ENCODE measurements around the gene SPDYE17.
"Not testable (repeated sequence)": the region's sequence is repeated elsewhere in the genome, so short reads cannot be mapped to it uniquely, and the experiment has no call there.

The SPDYE17 gene

DNA sequence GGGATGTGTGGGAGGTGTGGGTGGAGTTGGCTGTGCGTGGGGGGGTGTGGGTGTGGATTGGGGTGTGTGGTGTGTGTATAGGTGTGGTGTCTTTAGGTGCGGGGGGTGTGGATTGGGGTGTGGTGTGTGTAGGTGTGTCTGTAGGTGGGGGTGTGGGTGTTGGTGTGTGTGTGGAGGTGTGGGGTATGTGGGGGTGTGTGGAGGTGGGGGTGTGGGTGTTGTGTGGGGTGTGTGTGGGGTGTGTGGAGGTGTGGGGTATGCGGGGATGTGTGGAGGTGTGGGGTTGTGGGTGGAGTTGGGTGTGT is 33.9 kb downstream of the SPDYE17 start:
- no peak for DNase-seq

GRCh38 chr7:76997381-76998284 is 34.5 kb downstream of the SPDYE17 start:
- no peak for DNase-seq

DNA sequence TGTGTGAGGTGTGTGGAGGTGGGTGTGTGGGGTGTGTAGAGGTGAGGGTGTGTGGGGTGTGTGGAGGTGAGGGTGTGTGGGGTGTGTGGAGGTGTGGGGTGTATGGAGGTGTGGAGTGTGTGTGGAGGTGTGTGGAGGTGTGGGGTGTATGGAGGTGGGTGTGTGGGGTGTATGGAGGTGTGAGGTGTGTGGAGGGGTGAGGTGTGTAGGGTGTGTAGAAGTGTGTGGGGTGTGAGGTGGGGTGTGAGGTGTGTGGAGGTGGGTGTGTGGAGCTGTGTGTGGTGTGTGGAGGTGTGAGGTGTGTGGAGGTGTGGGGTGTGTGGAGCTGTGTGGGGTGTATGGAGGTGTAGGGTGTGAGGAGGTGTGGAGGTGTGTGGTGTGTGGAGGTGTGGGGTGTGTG is 35.2 kb downstream of the SPDYE17 start:
- DNase-seq: not testable (repeated sequence)

- DNase-seq: not testable (repeated sequence)
Measured at GRCh38 chr7:76994286-76994685, 37.9 kb downstream of the SPDYE17 start.

DNA sequence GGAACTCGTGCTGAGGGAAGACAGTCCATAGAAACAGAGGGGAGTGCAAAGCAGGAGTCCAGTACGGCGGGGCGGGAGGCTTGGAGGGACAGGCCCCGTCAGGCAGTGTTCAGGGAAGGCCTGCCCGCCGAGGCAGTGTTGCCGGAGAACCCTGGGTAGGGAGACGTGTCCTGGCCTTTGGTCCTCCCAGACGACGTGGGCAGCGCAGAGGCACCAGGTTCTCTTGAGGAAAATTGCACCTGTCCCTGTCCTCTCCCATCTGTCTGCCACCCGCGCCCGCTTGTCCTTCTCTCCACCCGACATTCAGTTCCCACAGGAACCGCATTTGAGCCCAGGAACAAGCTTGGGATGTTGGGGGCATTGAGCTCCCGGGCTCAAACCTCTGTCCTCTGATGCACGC is 38.3 kb downstream of the SPDYE17 start:
- DNase-seq: not testable (repeated sequence)

DNA sequence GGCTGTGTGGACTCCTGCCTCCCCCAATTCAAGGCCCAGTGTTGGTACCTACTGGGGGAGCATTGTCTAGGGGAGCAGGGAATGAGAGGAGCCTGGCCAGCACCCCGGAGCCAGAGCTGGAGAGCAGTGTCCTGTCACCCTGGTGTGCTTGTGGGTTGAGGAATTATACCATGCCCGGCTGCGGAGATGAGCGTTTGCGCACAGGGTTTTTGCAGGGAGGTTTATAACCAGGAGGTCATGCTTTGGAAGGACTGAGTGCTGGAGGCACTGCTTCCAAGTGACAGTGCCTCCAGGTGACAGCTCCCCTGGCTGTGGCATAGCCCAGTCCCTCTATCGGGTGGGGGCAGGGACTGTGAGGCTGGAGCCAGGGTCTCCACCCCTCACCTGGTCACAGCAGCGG is 39.3 kb downstream of the SPDYE17 start:
- DNase-seq: not testable (repeated sequence)

GRCh38 chr7:76992204-76992603 is 40.0 kb downstream of the SPDYE17 start:
- not testable (repeated sequence) for DNase-seq

GRCh38 chr7:76990202-76990601 is 42.0 kb downstream of the SPDYE17 start:
- DNase-seq: not testable (repeated sequence)

DNA sequence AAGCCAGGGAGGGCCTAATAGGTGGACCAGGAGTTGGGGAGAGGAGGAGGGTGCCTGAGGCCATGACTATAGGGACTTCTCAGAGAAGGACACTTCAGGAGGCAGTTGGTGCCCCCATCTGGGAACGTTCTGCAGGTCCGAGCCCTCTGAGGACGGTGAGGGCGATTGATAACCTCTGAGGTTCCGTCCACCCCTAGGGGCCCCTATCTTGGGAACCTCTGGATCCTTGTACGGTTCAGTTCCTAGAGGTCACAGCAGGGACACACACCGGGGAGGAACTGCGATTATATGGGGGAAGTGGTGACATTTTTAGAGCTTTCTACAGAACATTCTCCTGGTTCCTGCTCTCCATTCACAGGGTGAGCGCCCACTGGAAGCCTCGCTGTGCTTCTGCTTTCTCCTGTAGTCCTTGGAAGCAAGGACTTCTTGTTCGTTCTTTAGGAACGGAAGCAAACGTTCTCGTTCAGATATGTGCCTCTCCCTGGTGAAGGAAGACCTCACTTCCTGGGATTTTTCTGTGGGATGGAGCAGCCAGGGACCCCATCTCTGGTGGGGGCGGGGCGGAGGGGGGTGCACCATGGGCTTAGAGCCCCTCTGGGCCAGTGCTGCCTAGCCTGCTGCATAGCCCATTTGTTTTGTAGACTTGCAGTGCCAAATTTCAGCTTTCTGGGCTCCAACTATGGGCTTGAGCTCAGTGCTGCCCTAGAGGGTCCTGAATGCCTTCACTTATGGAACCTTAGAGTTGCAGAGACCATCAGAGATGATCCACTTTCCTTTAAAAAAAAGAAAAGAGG is 46.0 kb downstream of the SPDYE17 start:
- not testable (repeated sequence) for DNase-seq

GRCh38 chr7:76984784-76985136 is 47.4 kb downstream of the SPDYE17 start:
- not testable (repeated sequence) for DNase-seq

DNA sequence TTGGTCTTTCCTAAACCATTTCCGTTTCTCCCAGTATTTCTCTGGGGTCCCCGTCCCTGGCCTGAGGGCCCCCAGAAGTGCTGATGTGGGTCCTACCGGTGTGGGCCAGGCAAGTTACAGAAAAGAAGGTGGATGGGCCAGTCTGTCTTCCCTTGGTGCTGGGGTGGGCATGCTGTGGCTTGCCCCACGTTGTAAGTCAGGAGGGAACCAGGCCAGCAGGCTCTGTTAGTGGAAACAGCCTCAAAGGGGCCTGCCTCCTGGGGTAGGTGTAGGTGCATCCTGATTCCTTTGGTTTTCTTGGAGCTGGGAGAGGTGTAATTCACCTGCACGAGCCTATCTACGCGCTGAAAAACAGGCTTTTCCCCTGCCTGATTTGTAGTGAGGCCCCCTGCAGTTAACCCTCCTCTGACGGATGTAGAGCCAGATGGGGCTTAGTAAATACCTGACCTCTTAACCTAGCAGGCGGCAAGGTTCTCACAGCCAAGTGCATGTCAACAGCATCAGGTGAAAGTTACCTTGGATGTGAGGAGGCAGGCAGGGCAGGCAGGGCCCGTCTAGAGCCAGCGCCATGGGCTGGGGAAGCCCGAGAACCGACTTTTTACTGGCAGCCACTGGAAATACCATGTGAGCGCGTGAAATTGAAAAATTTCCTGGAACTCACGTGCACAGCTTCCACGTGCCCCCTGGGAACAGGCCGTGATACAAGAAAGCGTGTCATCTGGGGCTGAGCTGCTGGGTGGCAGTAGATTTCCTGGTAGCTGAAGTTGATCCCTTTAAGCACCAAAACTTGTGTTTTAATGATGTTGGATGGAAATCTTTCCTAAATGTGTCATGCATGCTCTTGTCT is 48.0 kb downstream of the SPDYE17 start:
- not testable (repeated sequence) for DNase-seq

DNA sequence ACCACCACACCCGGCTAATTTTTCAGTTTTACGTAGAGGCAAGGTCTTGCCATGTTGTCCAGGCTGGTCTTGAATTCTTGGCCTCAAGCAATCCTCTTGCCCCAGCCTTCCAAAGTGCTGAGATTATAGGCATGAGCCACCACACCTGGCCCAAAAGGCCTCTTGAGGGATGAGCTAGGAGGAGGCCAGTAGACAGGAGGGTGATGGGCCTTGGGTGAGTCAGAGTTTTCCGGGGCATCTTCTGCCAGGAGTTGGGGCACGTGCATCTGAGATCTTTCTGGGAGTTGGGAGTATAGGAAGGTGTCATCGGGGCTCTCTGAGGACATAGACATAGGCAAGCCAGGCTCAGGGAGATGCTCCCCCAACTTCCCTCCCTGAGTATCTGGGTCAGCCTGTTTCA is 48.8 kb downstream of the SPDYE17 start:
- not testable (repeated sequence) for DNase-seq

- not testable (repeated sequence) for DNase-seq
Measured at GRCh38 chr7:76982501-76982900, 49.7 kb downstream of the SPDYE17 start.

GRCh38 chr7:76981187-76981970 is 50.8 kb downstream of the SPDYE17 start:
- not testable (repeated sequence) for DNase-seq

DNA sequence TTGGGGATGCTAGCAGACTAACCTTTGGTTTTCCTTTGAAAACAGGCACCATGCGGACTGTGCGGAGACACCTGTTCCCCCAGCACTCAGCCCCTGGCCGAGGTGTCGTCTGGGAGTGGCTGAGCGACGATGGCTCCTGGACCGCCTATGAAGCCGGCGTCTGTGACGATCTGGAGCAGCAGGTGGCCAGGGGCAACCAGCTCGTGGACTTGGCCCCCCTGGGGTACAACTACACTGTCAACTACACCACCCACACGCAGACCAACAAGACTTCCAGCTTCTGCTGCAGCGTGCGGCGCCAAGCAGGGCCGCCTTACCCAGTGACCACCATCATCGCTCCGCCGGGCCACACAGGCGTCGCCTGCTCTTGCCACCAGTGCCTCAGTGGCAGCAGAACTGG is 51.6 kb downstream of the SPDYE17 start:
- not testable (repeated sequence) for DNase-seq

- DNase-seq: not testable (repeated sequence)
Measured at GRCh38 chr7:76977761-76978367, 54.3 kb downstream of the SPDYE17 start.

DNA sequence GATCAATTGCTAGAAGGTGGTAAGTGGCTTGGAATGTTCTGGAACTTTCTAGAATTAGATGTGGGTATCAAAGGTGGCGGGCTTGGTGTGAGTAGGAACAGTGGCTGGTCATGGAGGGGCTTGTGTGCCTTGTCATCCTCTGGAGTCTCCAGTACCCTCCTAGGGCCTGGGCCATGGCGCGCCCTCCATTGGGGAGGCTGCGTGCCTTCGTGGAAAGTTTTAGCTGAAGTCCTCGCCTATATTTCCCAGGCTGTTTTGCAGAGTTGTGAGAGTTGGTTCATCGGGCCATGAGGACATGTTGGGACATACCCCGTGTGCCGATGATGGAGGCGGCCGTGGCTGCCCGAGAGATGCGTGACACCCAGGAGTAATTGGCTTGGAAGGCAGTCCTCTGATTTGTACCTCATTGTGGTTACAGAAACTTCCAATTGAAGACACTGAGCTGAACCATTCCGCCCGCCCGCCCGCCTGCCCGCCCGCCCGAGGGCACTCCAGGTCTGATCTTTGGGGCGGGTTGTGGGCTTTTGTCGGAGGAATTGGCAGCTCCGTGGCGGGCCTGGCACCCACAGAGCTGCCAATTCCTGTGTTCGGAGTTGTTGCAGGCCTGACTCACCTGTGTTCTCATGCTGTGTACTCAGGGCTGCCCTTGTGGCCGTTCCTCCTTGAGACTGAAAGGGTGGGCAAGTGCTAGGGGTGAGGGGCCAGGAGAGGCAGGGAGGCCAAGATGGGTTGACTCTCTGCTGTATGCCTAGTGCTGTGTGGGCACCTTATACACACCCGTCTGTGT is 57.2 kb downstream of the SPDYE17 start:
- DNase-seq: not testable (repeated sequence)

GRCh38 chr7:76974336-76974735 is 57.8 kb downstream of the SPDYE17 start:
- not testable (repeated sequence) for DNase-seq

DNA sequence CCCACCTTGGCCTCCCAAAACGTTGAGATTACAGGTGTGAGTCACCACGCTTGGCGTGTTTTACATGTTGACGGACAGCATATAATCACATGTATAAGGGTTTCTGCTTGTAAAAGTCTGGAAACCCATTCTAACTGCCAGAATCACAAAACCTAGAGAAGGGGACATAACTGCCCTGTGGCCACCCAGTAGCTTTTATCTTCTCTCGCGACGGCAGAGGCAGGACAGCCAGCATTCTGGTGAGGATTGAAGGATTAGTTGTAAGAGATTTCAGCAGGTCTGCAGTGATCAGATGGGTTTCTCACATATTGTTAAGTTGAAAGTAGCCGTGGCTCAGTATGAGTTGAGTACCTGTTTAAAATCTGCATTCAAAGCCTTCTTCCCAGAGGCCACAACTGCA is 59.8 kb downstream of the SPDYE17 start:
- not testable (repeated sequence) for DNase-seq
